Epithelial cell of proximal tubule (primary cell): ENCODE data around the gene KL. TPM values are rescaled to one million over a fixed set of nuclear protein-coding genes. Genes with fewer than 3 reads are reported as not detected.

Source experiments
- DNase-seq: peaks from one replicate; pipeline ENCODE4 v3.0.0-alpha.2; 2011; ENCODE audit warnings: low read depth
- H3K4me3 ChIP-seq: 2 replicates; pipeline ENCODE4 v1.5.1; 2011; ENCODE audit warnings: low read depth, mild to moderate bottlenecking, low read length
- CTCF ChIP-seq: conservative IDR thresholded peaks from 2 replicates; pipeline ENCODE4 v1.5.1; 2012; ENCODE audit warnings: low read depth, mild to moderate bottlenecking, low read length
- total RNA-seq: library from RNA; depleted of rRNA; stranded (reverse); fragments of >200 nt; gene quantifications from 2 replicates; pipeline ENCODE4 v1.2.3, GENCODE V29; 2015

The KL gene
- total RNA-seq, 1 donor from 2014 or later = 1.4 TPM

DNA sequence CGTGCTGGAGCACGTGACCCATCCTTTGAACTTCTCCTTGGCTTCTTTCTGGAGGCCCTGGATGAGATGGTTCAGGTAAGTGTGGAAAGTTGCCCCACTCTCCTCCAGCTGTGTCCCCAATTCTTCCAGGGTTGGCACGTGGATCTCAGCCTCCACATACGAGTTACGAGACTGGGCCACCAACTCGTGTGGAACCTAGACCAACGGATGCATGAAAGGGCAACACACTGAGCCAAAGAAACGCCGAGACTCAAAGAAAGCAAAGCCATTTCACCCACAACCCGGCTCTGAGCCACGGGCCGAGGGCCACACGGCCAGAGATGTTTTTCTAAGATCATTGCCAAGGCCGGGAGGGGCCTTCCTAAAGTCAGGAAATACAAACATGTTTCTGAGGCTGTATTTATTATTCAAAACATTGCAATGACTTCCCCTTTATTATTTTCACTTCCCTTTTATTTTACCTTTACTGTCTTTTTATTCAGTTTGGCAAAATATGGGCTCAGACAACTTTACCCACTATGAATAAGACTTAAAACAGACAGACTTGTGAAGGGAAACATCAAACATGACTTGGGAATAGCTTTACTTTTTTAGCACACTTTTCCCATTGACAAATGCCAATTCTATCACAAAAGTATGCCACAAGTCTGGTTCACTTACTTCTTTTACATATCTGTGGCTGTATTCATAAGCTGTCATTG lies 94.6 kb downstream of the KL start:
- TF ChIP-seq CTCF = no peak
- H3K4me3 ChIP-seq = no peak overlapping the region
- DNase-seq = no peak

- H3K4me3 ChIP-seq = no peak overlapping the region
- no peak for DNase-seq
- no peak for TF ChIP-seq CTCF
These were observed 95.3 kb downstream of the KL start for GRCh38 chr13:33111414-33112110.

DNA sequence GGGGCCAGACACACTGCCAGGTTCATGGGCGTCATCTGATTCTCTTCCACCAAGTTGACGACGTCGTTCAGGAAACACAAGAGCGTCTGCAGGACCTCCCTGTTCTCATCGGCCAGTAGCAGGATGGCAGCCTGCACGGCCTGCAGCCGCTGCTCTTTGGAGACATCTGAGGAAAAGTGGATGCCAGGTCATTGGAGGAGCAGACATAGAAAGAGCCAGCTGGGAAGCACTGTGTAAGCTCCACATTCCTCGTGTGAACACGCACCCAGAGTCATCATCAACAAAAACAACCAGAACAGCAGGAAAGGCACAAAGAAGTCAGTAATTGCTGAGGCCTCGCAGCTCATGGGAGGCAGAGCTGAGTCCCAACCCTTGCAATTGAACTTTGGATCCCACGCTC lies 96.5 kb downstream of the KL start:
- no peak for TF ChIP-seq CTCF
- no peak overlapping the region for H3K4me3 ChIP-seq
- no peak for DNase-seq

GRCh38 chr13:33114146-33114545 lies 97.9 kb downstream of the KL start:
- H3K4me3 ChIP-seq = no peak overlapping the region
- TF ChIP-seq CTCF = no peak
- DNase-seq = no peak

DNA sequence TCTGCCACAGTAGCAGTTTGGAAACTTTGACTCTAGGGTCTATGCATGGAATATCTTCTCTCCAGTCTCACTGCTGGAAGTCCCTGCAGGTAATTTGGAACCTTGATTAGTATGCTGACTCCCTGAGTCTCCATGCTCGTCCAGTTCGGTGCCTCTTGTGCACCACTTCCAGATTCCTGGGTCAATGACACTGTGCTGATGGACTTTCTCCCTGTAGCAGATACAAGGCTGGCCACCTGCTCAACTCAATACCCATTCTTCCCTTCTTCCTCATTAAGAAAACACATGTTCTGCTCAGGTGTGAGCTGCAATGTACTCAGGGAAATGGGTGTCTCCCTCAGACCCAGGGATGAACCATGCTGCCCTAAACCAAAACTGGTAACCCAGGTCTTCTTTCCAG lies 99.1 kb downstream of the KL start:
- no peak for DNase-seq
- H3K4me3 ChIP-seq = no peak overlapping the region
- no peak for TF ChIP-seq CTCF
